Activated T-cell treated with anti-CD3 and anti-CD28 coated beads, Interleukin-2, amount 50 U/mL, for 72 hours (primary cell): ENCODE data around the gene B3GALT6. TPM values are rescaled to one million over a fixed set of nuclear protein-coding genes. Genes with fewer than 3 reads are reported as not detected.
"Not testable (repeated sequence)": the region's sequence is repeated elsewhere in the genome, so short reads cannot be mapped to it uniquely, and the experiment has no call there.

ENCODE experiments used
- ATAC-seq, 2 donors: fragments of 150-1000 bp; cut with Tn5 transposase; replicated peaks in 1 of 2; 2 replicates each; pipeline ENCODE4 v1.10.0; 2021; ENCODE audit warnings: moderate library complexity in 2 of 2, mild to moderate bottlenecking in 1 of 2
- DNase-seq, 2 donors: peaks; one replicate each; pipeline ENCODE4 v3.0.0; 2021 to 2022; ENCODE audit warnings: mixed read lengths in 1 of 2
- H3K27ac Mint-ChIP-seq: one replicate; pipeline ENCODE4 v1.8.0; 2022; ENCODE audit warnings: mild to moderate bottlenecking, moderate library complexity, mixed read lengths
- H3K27me3 Mint-ChIP-seq: one replicate; pipeline ENCODE4 v1.8.0; 2022; ENCODE audit warnings: low read depth, mixed read lengths
- H3K36me3 Mint-ChIP-seq, 2 donors: one replicate each; pipeline ENCODE4 v1.8.0; 2022; ENCODE audit warnings: mixed read lengths in 2 of 2, mild to moderate bottlenecking in 1 of 2; ENCODE audit not compliant: insufficient read depth in 2 of 2
- H3K4me1 Mint-ChIP-seq: one replicate; pipeline ENCODE4 v1.8.0; 2022; ENCODE audit warnings: low read depth, mixed read lengths
- H3K4me3 Mint-ChIP-seq, 2 donors: one replicate each; pipeline ENCODE4 v1.8.0; 2022; ENCODE audit warnings: mild to moderate bottlenecking in 2 of 2, mixed read lengths in 2 of 2, moderate library complexity in 2 of 2
- H3K9me3 Mint-ChIP-seq, 2 donors: one replicate each; pipeline ENCODE4 v1.8.0; 2022; ENCODE audit warnings: mixed read lengths in 2 of 2
- total RNA-seq, 2 donors: library from RNA; stranded (reverse); gene quantifications; one replicate each; pipeline ENCODE4 v1.2.3, GENCODE V29; 2022

B3GALT6 gene
- total RNA-seq, 2 donors from 2014 or later: 13.1 to 13.6 TPM

- Mint-ChIP-seq H3K36me3 (no peaks in the 10 kb centered on the region), H3K9me3 (no peaks in the 10 kb centered on the region), H3K4me1 (no peaks in the 10 kb centered on the region), H3K27me3 (no peaks in the 10 kb centered on the region), H3K4me3 (no peak overlapping the region), H3K27ac (no peak overlapping the region)
- no peak for DNase-seq
- ATAC-seq: no peak
Observed at GRCh38 chr1:1242461-1243265, 10.6 kb downstream of the B3GALT6 start.

GRCh38 chr1:1243266-1243660 is 11.2 kb downstream of the B3GALT6 start:
- Mint-ChIP-seq H3K4me3 (no peak overlapping the region), H3K27me3 (no peaks in the 10 kb centered on the region), H3K4me1 (no peaks in the 10 kb centered on the region), H3K9me3 (no peaks in the 10 kb centered on the region), H3K36me3 (no peaks in the 10 kb centered on the region), H3K27ac (no peak overlapping the region)
- ATAC-seq: no peak
- DNase-seq: no peak

- ATAC-seq (no peak), DNase-seq (no peak)
- H3K4me3 Mint-ChIP-seq: no peak overlapping the region
- no peaks in the 10 kb centered on the region for H3K4me1 Mint-ChIP-seq
- H3K9me3 Mint-ChIP-seq: no peaks in the 10 kb centered on the region
- no peaks in the 10 kb centered on the region for H3K36me3 Mint-ChIP-seq
- no peaks in the 10 kb centered on the region for H3K27me3 Mint-ChIP-seq
- H3K27ac Mint-ChIP-seq: no peak overlapping the region
Observed at GRCh38 chr1:1243807-1244191, 11.8 kb downstream of the B3GALT6 start.

GRCh38 chr1:1244192-1244811 is 12.3 kb downstream of the B3GALT6 start:
- no peak overlapping the region for H3K27ac Mint-ChIP-seq
- no peaks in the 10 kb centered on the region for H3K9me3 Mint-ChIP-seq
- DNase-seq (no peak), ATAC-seq (no peak)
- no peak overlapping the region for H3K4me3 Mint-ChIP-seq
- no peaks in the 10 kb centered on the region for H3K27me3 Mint-ChIP-seq
- no peaks in the 10 kb centered on the region for H3K36me3 Mint-ChIP-seq
- no peaks in the 10 kb centered on the region for H3K4me1 Mint-ChIP-seq

GRCh38 chr1:1245178-1245816 is 13.3 kb downstream of the B3GALT6 start:
- Mint-ChIP-seq H3K4me1 (peaks cover 9% of the 10 kb centered on the region), H3K9me3 (no peaks in the 10 kb centered on the region), H3K36me3 (no peaks in the 10 kb centered on the region), H3K27ac (no peak overlapping the region), H3K27me3 (no peaks in the 10 kb centered on the region), H3K4me3 (no peak overlapping the region)
- ATAC-seq (no peak), DNase-seq (no peak)

GRCh38 chr1:1245817-1246576 is 14.0 kb downstream of the B3GALT6 start:
- Mint-ChIP-seq H3K4me1 (peaks cover 16% of the 10 kb centered on the region), H3K27ac (no peak overlapping the region), H3K4me3 (no peak overlapping the region), H3K9me3 (no peaks in the 10 kb centered on the region), H3K27me3 (no peaks in the 10 kb centered on the region), H3K36me3 (no peaks in the 10 kb centered on the region)
- DNase-seq (no peak), ATAC-seq (no peak)

- no peak within 1 kb of the TSS for H3K27ac Mint-ChIP-seq
- peaks cover 19% of the 10 kb centered on the region for H3K4me1 Mint-ChIP-seq
- DNase-seq: no peak
- no peaks in the 10 kb centered on the region for H3K9me3 Mint-ChIP-seq
- H3K27me3 Mint-ChIP-seq: no peaks in the 10 kb centered on the region
- peak within 1 kb of the TSS in 1 of 2 donors; percentile 49 for H3K4me3 Mint-ChIP-seq
- no peaks in the 10 kb centered on the region for H3K36me3 Mint-ChIP-seq
- peak; percentile 20 to 21 for ATAC-seq
Observed at GRCh38 chr1:1246577-1247340, 14.7 kb downstream of the B3GALT6 start, which contains the start of gene C1QTNF12. C1QTNF12 (minus strand) TSS chr1:1246722; CDS start chr1:1246690, 32 bp downstream.

- Mint-ChIP-seq H3K4me1 (peaks cover 19% of the 10 kb centered on the region), H3K9me3 (no peaks in the 10 kb centered on the region), H3K27ac (no peak overlapping the region), H3K4me3 (peak overlapping the region in 1 of 2 donors; percentile 49), H3K36me3 (peaks cover 0 to 3% of the 10 kb centered on the region in 2 donors), H3K27me3 (no peaks in the 10 kb centered on the region)
- DNase-seq (no peak), ATAC-seq (no peak)
Observed at GRCh38 chr1:1247341-1247913, 15.4 kb downstream of the B3GALT6 start.

GRCh38 chr1:1248009-1248913 is 16.2 kb downstream of the B3GALT6 start:
- not testable (repeated sequence) for ATAC-seq, H3K9me3 Mint-ChIP-seq, H3K27me3 Mint-ChIP-seq, H3K36me3 Mint-ChIP-seq, DNase-seq, H3K27ac Mint-ChIP-seq, H3K4me3 Mint-ChIP-seq
- peaks cover 19% of the 10 kb centered on the region for H3K4me1 Mint-ChIP-seq

- Mint-ChIP-seq H3K9me3 (no peaks in the 10 kb centered on the region), H3K36me3 (peaks cover 0 to 12% of the 10 kb centered on the region in 2 donors), H3K4me1 (peaks cover 19% of the 10 kb centered on the region), H3K27me3 (no peaks in the 10 kb centered on the region), H3K27ac (peak overlapping the region; percentile 79), H3K4me3 (peak overlapping the region; percentile 49 to 53)
- DNase-seq (peak; percentile 62 to 65), ATAC-seq (peak; percentile 77 to 85)
Observed at GRCh38 chr1:1250786-1251284, 18.8 kb downstream of the B3GALT6 start.

GRCh38 chr1:1253314-1253713 is 21.3 kb downstream of the B3GALT6 start:
- Mint-ChIP-seq H3K27me3 (no peaks in the 10 kb centered on the region), H3K4me1 (peaks cover 19% of the 10 kb centered on the region), H3K36me3 (peaks cover 0 to 21% of the 10 kb centered on the region in 2 donors), H3K9me3 (no peaks in the 10 kb centered on the region), H3K27ac (no peak overlapping the region), H3K4me3 (no peak overlapping the region)
- ATAC-seq: no peak
- DNase-seq: no peak
